Measurements from ENCODE around the gene DMTF1. TPM values are rescaled to one million over a fixed set of nuclear protein-coding genes. Genes with fewer than 3 reads are reported as not detected.

The DMTF1 gene
- total RNA-seq, 1 experiment from 2014 or later = 56.3 TPM

GRCh38 chr7:87209295-87209924 is 57.2 kb downstream of the DMTF1 start:
- intact Hi-C loops (cut with micrococcal nuclease) = no loop called here
- ChIA-PET RAD21 (ENCODE audit: low non-redundant PET in 1 of 2, low total read pairs in 2 of 2, uncharacterized antibody in 2 of 2, unreplicated experiment in 2 of 2) (no interaction called here), POLR2A (no interaction called here), CTCF (no interaction called here)
- Histone ChIP-seq H3K9me2 (ENCODE audit: insufficient read depth) (no peaks in the 10 kb centered on the region), H3K9ac (ENCODE audit: low read length) (no peak overlapping the region), H3K36me3 (ENCODE audit: control insufficient read depth in 1 of 2, insufficient read depth in 2 of 2, low read length in 2 of 2) (peaks cover 0 to 17% of the 10 kb centered on the region in 2 experiments; a peak in 2 of 4 replicates), H3K27me3 (ENCODE audit: insufficient read depth, low read length) (no peaks in the 10 kb centered on the region), H3K4me3 (replicated peaks in 1 of 2; ENCODE audit: low read depth in 1 of 2, low read length in 2 of 2) (no peak overlapping the region), H2AFZ (ENCODE audit: low read depth, low read length, poor library complexity, severe bottlenecking) (no peak overlapping the region), H3K27ac (ENCODE audit: low read depth, low read length) (no peak overlapping the region), H3K9me3 (ENCODE audit: control insufficient read depth in 1 of 2, insufficient read depth in 1 of 2, low read depth in 1 of 2, low read length in 2 of 2) (peaks cover 13 to 15% of the 10 kb centered on the region in 2 experiments; a peak in 3 of 4 replicates), H3K4me1 (ENCODE audit: control insufficient read depth in 1 of 2, insufficient read depth in 2 of 2, low read length in 2 of 2) (peaks cover 0 to 6% of the 10 kb centered on the region in 2 experiments; a peak in 1 of 4 replicates), H3K4me2 (ENCODE audit: low read length) (no peak overlapping the region), H4K20me1 (ENCODE audit: insufficient read depth) (no peaks in the 10 kb centered on the region), H3K79me2 (ENCODE audit: insufficient read depth, low read length) (peaks cover 89% of the 10 kb centered on the region)
- BruUV-seq (replicated peaks) = no TSS peak
- TF ChIP-seq YY1 (IDR thresholded peaks at IDR 0.05; ENCODE audit: extremely low read depth, insufficient replicate concordance, low read depth, low read length) (no peak), EZH2 (IDR thresholded peaks at IDR 0.05) (no peak), POLR2A (IDR thresholded peaks at IDR 0.05; ENCODE audit: borderline replicate concordance, extremely low read depth, insufficient read depth, insufficient read length) (no peak), REST (IDR thresholded peaks at IDR 0.05; ENCODE audit: low read depth) (no peak), ZNF274 (IDR thresholded peaks at IDR 0.05; ENCODE audit: low read depth, low read length) (no peak), SRF (IDR thresholded peaks at IDR 0.05; ENCODE audit: low read depth) (no peak), RAD21 (IDR thresholded peaks at IDR 0.05; ENCODE audit: low read depth) (no peak), CEBPB (IDR thresholded peaks at IDR 0.05; ENCODE audit: low read depth) (no peak), EGR1 (IDR thresholded peaks at IDR 0.05; ENCODE audit: low read depth) (no peak), SP1 (IDR thresholded peaks at IDR 0.05; ENCODE audit: low read depth) (no peak), ATF3 (IDR thresholded peaks at IDR 0.05) (no peak), ZBTB33 (IDR thresholded peaks at IDR 0.05; ENCODE audit: extremely low read depth, insufficient replicate concordance, low read length) (no peak), EZH2phosphoT487 (IDR thresholded peaks at IDR 0.05; ENCODE audit: borderline replicate concordance) (no peak), POLR2AphosphoS5 (IDR thresholded peaks at IDR 0.05; ENCODE audit: low read depth, low read length) (no peak), MAX (IDR thresholded peaks at IDR 0.05) (no peak), SIN3A (IDR thresholded peaks at IDR 0.05; ENCODE audit: low read depth) (no peak), CBX3 (IDR thresholded peaks at IDR 0.05; ENCODE audit: low read depth) (no peak), TCF7L2 (IDR thresholded peaks at IDR 0.05; ENCODE audit: borderline replicate concordance, extremely low read depth, insufficient read depth, insufficient read length) (no peak)
- DNase-seq (ENCODE audit: low read depth, low spot score) (no peak), ATAC-seq (no peak)
